ENCODE results near the gene RPS28.
"Not testable (repeated sequence)": the region's sequence is repeated elsewhere in the genome, so short reads cannot be mapped to it uniquely, and the experiment has no call there.

Gene RPS28

DNA sequence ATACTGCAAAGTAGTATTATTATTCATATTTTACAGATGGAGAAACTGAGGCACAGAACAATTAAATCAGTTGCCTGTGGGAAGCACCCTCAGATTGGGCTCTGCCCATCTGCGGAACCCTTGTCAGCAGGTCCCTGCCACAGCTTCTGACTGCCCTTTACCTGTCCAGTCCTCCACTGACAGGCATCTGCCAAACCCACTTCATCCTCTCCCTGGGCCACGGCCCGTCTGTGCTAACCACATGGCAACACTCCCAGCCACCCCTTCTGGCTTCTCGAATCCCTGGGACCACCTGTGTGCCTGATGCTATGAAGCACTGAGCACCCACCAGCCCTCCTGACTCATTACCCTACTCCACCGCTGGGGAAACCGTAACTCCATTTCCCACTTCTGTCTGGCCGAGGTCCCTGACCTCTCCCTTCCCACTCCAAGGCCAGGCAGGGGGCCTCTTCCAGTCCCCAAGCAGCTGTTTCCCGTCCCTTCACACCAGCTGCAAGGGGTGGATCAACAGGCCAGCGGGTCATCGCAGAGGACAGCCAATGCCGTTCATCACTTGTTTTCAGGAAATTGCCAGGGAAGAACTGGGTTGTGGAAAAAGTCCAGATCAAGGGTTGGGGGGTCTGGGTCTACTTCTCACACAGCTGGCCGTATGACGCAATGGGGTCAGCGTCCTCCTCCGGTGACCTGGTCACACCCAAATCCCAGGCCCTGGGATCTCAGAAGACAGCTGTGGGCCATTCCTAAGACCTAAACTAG lies 19.2 kb downstream of the RPS28 start:
- DNase-seq, result no peak

- not testable (repeated sequence) for DNase-seq
These were observed 20.2 kb downstream of the RPS28 start for GRCh38 chr19:8341504-8341903.

- no peak for DNase-seq
These were observed 21.0 kb downstream of the RPS28 start for GRCh38 chr19:8342316-8342683.

DNA sequence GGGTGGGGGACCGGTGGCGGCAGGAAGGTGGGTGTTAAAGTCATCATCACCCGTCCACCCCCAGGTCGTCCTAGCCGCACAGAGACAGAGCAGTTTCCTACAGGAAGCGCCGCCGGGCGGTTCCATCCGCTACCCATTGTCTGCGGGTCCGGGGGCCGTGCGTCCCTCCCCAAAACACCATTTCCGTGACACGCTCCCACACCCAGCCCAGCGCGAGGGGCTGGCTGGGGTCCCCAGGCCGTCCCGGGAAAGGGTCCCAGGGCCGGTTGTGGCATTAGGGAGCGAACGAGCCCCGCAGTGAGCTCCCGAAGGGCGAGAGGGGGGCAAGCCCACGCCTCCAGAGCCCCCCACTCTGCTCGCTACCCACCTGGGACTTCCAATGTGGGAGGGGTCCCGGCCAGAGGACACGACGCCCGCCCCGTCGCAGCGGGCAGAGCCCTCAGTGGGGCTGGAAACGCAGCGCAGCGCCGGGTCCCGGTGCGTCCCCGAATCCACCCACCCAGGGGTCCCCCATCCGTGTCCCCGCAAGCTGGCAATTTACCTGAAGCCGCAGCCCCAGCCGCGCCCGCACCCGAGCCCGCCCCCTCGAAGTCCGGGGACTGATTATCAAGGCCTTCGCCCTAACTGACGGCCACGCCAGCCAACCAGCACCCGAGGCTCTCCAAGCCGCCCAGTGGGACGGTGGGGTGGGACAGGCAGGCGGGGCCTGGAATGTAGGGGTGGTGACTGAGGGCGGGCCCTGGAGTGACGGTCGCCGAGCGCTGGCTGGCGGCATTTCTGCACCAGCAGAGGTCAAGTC lies 21.6 kb downstream of the RPS28 start, which contains the start of gene KANK3:
Gene KANK3 (minus strand): TSS at position 579 of the 799 bp plus-strand sequence. CDS start 5,434 bp downstream, outside the sequence.
- peak in 54 of 56 donors; percentile 4 to 91 (median 74) for DNase-seq

DNA sequence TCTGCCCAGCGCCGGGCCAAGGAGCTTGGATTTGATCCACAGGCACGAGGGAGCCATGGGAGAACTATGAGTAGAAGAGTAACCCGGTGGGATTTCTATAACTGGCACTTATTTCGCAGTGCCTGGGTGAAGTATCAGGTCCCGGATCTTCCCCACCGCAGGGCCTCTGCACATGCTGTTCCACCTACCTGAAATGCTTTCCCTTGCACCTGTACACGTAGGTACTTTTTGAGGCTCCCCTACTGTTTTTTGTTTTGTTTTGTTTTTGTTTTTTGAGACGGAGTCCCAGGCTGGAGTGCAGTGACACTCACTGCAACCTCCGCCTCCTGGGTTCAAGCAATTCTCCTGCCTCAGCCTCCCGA lies 22.2 kb downstream of the RPS28 start:
- DNase-seq, result no peak

- DNase-seq, result not testable (repeated sequence)
These were observed 28.5 kb downstream of the RPS28 start for GRCh38 chr19:8349629-8350372.

DNA sequence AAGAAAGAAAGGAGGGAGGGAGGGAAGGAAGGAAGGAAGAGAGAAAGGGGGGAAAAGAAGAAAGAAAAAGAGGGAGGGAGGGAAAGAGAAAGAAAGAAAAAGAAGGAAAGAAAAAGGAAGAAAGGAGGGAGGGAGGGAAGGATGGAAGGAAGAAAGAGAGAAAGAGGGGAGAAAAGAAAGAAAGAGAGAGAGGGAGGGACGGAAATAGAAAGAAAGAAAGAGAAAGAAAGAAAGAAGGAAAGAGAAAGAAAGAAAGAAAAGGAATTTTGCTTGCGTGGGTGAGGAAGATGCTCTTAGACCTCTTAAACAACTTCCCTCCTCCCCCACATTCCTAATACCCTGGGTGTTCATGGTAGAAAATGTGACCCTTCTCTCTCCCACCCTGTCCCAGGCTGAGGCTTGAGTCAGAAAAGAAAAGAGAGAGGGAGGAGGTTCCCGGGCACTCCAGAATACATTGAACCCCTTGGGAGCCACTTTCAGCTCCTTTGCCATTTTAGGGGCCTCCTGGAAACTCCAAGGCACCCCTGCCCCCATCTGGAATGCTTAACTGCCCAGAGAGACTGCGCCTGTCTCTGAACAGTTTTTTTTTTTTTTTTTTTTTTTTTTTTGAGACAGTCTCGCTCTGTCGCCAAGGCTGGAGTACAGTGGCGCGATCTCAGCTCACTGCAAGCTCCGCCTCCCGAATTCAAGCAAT lies 31.0 kb downstream of the RPS28 start:
- DNase-seq, result no peak

- DNase-seq, result not testable (repeated sequence)
These were observed 31.5 kb downstream of the RPS28 start for GRCh38 chr19:8352845-8353244.

GRCh38 chr19:8355631-8356402 lies 34.5 kb downstream of the RPS28 start:
- DNase-seq, result no peak

DNA sequence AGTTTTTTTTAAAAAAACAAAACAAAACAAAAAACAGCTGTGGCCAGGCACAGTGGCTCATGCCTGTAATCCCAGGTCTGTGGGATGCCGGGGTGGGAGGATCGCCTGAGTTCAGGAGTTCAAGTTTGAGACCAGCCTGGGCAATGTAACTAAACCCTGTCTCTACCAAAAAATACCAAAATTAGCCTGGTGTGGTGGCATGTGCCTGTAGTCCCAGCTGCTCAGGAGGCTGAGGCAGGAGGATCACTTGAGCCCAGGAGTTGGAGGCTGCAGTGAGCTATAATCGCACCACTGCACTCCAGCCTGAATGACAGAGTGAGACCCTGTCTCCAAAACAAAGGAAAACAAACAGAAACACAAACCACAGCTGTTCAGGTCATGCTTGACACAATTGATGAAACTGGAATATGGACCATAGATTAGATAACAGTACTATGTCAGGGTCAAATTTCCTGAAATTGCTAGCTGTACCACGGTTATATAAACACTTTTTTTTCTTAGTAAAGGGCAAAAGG lies 35.8 kb downstream of the RPS28 start:
- no peak for DNase-seq

GRCh38 chr19:8358948-8359347 lies 37.7 kb downstream of the RPS28 start:
- no peak for DNase-seq

DNA sequence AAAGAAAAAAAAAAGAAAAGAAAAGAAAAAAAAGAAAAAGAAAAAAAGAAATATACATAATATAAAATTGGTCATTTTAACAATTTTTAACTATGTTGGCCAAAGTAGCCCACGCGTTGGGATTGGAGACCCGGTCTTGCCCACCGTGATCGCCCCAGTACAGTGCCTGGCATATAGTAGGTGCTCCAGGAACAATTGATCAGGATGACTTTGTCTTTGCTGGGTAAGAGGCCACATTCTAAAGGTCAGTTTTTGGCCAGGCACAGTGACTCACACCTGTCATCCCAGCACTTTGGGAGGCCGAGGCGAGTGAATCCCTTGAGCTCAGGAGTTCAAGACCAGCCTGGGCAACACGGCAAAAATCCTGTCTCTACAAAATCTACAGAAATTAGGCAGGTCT lies 38.9 kb downstream of the RPS28 start:
- no peak for DNase-seq

DNA sequence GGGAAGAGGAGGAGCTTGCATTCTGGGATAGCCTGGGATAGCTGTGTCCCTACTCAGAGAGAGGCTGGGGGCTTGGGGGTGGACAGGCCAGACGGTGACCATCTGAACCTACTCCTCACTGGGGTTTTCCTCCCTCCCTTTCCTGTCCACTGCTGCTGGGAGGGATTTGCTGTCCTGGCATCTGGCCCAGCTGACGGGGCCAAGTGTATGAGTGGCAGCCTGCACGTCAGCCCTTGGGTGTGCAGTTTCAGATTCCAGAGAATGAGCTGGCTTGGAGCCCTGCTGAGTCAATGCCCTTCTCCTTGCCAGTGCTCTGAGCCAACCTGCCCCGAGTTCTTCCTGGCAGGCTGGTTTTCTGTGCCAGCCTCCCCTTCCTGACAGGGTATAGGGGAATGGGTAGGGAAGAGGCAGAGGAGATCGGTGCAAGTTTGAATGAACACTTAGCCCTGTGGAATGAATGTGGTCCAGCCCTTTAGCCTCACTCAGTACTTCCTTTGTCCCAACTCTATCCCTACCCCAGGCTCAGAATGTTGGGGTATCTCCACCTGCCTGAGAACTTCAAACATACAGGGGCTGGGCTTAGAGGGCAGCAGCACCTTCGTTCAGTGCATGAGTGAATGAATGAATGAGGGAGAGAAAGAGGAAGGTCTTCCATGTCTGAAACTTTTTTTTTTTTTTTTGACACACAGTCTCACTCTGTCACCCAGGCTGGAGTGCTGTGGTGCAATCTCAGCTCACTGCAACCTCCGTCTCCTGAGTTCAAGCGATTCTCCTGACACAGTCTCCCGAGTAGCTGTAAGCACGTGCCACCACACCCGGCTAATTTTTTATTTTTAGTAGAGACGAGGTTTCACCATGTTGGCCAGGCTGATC lies 40.9 kb downstream of the RPS28 start:
- DNase-seq, result peak in 52 of 56 donors; percentile 2 to 95 (median 58)

- peak in 43 of 56 donors; percentile 6 to 69 (median 35) for DNase-seq
These were observed 42.8 kb downstream of the RPS28 start, which contains the start of gene ANGPTL4 for GRCh38 chr19:8363803-8364771. Gene ANGPTL4, plus strand, starts transcription at chr19:8364155. Its CDS starts 167 bp downstream, at chr19:8364322.

DNA sequence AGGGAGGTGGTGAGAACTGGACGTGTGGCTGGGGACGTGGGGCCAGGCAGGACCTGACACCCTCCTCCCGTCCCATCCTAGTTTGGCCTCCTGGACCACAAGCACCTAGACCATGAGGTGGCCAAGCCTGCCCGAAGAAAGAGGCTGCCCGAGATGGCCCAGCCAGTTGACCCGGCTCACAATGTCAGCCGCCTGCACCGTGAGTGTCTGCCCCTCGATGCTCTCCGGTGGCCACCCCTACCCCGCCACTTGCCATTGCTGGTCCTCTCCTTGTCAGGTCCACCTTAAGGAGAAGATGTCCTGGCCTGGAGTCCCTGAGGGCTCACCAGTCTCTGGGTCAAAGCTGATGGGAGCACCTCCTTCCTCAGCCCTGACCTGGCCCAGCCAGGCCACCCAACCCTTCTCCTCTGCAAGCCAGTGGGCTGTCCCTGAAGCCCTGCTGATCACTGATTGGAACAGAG lies 44.9 kb downstream of the RPS28 start:
- no peak for DNase-seq

GRCh38 chr19:8366961-8367326 lies 45.6 kb downstream of the RPS28 start:
- peak in 13 of 56 donors; percentile 16 to 68 (median 48) for DNase-seq

DNA sequence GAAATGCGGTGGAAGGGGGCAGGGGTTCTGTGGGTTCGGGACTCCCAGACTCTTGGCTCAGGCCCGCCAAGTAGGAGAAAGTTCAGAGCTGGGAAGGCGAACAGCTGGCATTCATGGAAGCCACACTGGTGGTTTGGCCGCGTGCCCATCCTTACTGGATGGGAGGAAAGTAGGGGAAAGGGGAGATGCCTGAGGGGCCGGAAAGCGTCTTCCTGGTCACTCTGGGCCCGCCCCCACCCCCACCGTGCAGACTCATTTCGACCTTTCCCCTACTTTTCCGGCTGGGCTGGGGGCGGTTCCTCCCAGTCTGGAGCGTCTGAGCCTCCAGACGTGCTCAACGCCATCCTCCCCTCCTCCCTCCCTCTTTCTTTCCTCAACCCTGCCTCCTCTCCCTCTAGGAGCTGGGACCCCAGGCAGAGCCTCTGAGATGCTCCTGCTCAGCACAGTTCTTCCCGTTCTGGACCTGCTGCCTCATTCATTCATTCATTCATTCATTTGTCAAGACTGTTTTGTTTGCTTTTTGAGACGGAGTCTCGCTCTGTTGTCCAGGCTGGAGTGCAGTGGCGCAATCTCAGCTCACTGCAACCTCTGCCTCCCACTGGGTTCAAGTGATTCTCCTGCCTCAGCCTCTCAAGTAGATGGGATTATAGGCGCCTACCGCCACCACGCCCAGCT lies 46.2 kb downstream of the RPS28 start:
- peak in 51 of 56 donors; percentile 14 to 90 (median 60) for DNase-seq
